ENCODE data around the gene ARFGEF2. TPM values are rescaled to one million over a fixed set of nuclear protein-coding genes. Genes with fewer than 3 reads are reported as not detected.
A peak's percentile ranks its signal among the peaks of the same experiment; 100 is the strongest.
"Not testable (repeated sequence)": the region's sequence is repeated elsewhere in the genome, so short reads cannot be mapped to it uniquely, and the experiment has no call there.

ARFGEF2 gene
- 95.5 and 104 TPM in 2 replicates for total RNA-seq (2014; rRNA removed; shearing (Covaris generic))
- polyA plus RNA-seq (2015; cell fraction: cytosol; rRNA removed): 42.6 and 59.8 TPM in 2 replicates
- 73.7 and 81.5 TPM in 2 replicates for polyA plus RNA-seq (2015; cell fraction: nucleus; rRNA removed)

- in situ Hi-C loops (cut with HindIII; ENCODE audit: low pct_unique_long_range_greater_than_20kb, low sequenced_read_pairs): no loop called here
- DNase-seq (ENCODE audit: low read depth, low spot score): peak; percentile 93
Measured at GRCh38 chr20:48921168-48921882, at the start of gene ARFGEF2. Gene ARFGEF2, plus strand, starts transcription at chr20:48921711. Its CDS starts 179 bp downstream, at chr20:48921890.

- no peak for DNase-seq (ENCODE audit: low read depth, low spot score)
- in situ Hi-C loops (cut with HindIII; ENCODE audit: low pct_unique_long_range_greater_than_20kb, low sequenced_read_pairs): no loop called here
Measured at GRCh38 chr20:48875233-48875913, 46.1 kb upstream of the ARFGEF2 start.

GRCh38 chr20:48875914-48876240 is 45.6 kb upstream of the ARFGEF2 start:
- in situ Hi-C loops (cut with HindIII; ENCODE audit: low pct_unique_long_range_greater_than_20kb, low sequenced_read_pairs): no loop called here
- no peak for DNase-seq (ENCODE audit: low read depth, low spot score)

GRCh38 chr20:48877304-48877703 is 44.2 kb upstream of the ARFGEF2 start:
- DNase-seq (ENCODE audit: low read depth, low spot score): peak; percentile 83
- in situ Hi-C loops (cut with HindIII; ENCODE audit: low pct_unique_long_range_greater_than_20kb, low sequenced_read_pairs): no loop called here

- in situ Hi-C loops (cut with HindIII; ENCODE audit: low pct_unique_long_range_greater_than_20kb, low sequenced_read_pairs): no loop called here
- no peak for DNase-seq (ENCODE audit: low read depth, low spot score)
Measured at GRCh38 chr20:48878534-48879248, 42.8 kb upstream of the ARFGEF2 start.

GRCh38 chr20:48879612-48880245 is 41.8 kb upstream of the ARFGEF2 start:
- DNase-seq (ENCODE audit: low read depth, low spot score): no peak

GRCh38 chr20:48880331-48880730 is 41.2 kb upstream of the ARFGEF2 start:
- in situ Hi-C loops (cut with HindIII; ENCODE audit: low pct_unique_long_range_greater_than_20kb, low sequenced_read_pairs): no loop called here
- DNase-seq (ENCODE audit: low read depth, low spot score): no peak

More at GRCh38 chr20:48879612-48880245, 41.8 kb upstream of the ARFGEF2 start:
- in situ Hi-C loops (cut with HindIII; ENCODE audit: low pct_unique_long_range_greater_than_20kb, low sequenced_read_pairs): no loop called here

GRCh38 chr20:48880981-48881657 is 40.4 kb upstream of the ARFGEF2 start:
- in situ Hi-C loops (cut with HindIII; ENCODE audit: low pct_unique_long_range_greater_than_20kb, low sequenced_read_pairs): no loop called here
- DNase-seq (ENCODE audit: low read depth, low spot score): no peak

- in situ Hi-C loops (cut with HindIII; ENCODE audit: low pct_unique_long_range_greater_than_20kb, low sequenced_read_pairs): no loop called here
- no peak for DNase-seq (ENCODE audit: low read depth, low spot score)
Measured at GRCh38 chr20:48885237-48885636, 36.3 kb upstream of the ARFGEF2 start.

GRCh38 chr20:48886194-48886593 is 35.3 kb upstream of the ARFGEF2 start:
- in situ Hi-C loops (cut with HindIII; ENCODE audit: low pct_unique_long_range_greater_than_20kb, low sequenced_read_pairs): no loop called here
- DNase-seq (ENCODE audit: low read depth, low spot score): no peak

GRCh38 chr20:48886811-48887210 is 34.7 kb upstream of the ARFGEF2 start:
- DNase-seq (ENCODE audit: low read depth, low spot score): no peak
- in situ Hi-C loops (cut with HindIII; ENCODE audit: low pct_unique_long_range_greater_than_20kb, low sequenced_read_pairs): no loop called here

GRCh38 chr20:48888517-48888916 is 33.0 kb upstream of the ARFGEF2 start:
- DNase-seq (ENCODE audit: low read depth, low spot score); in situ Hi-C loops (cut with HindIII; ENCODE audit: low pct_unique_long_range_greater_than_20kb, low sequenced_read_pairs): not testable (repeated sequence)

- in situ Hi-C loops (cut with HindIII; ENCODE audit: low pct_unique_long_range_greater_than_20kb, low sequenced_read_pairs): no loop called here
- no peak for DNase-seq (ENCODE audit: low read depth, low spot score)
Measured at GRCh38 chr20:48889140-48889790, 32.2 kb upstream of the ARFGEF2 start.

GRCh38 chr20:48891235-48892048 is 30.1 kb upstream of the ARFGEF2 start:
- in situ Hi-C loops (cut with HindIII; ENCODE audit: low pct_unique_long_range_greater_than_20kb, low sequenced_read_pairs): no loop called here
- DNase-seq (ENCODE audit: low read depth, low spot score): no peak

GRCh38 chr20:48892049-48892470 is 29.5 kb upstream of the ARFGEF2 start:
- in situ Hi-C loops (cut with HindIII; ENCODE audit: low pct_unique_long_range_greater_than_20kb, low sequenced_read_pairs): no loop called here
- no peak for DNase-seq (ENCODE audit: low read depth, low spot score)

GRCh38 chr20:48892891-48893290 is 28.6 kb upstream of the ARFGEF2 start:
- in situ Hi-C loops (cut with HindIII; ENCODE audit: low pct_unique_long_range_greater_than_20kb, low sequenced_read_pairs): no loop called here
- no peak for DNase-seq (ENCODE audit: low read depth, low spot score)
